Thyroid gland (tissue), 4 donors: ENCODE measurements around the gene MAP2K5.

Source experiments
- CTCF ChIP-seq, 6 experiments: fragments of 200-600 bp in 3 of 6; fragments of 450-650 bp in 3 of 6; sonication (generic) in 3 of 6; IDR thresholded peaks; one replicate each; pipeline ENCODE4 v1.5.1; 2016 to 2019; ENCODE audit warnings: antibody characterized with exemption in 6 of 6, mild to moderate bottlenecking in 2 of 6, inconsistent platforms in 1 of 6, moderate library complexity in 1 of 6
- POLR2A ChIP-seq, 2 donors: fragments of 450-650 bp; IDR thresholded peaks; one replicate each; pipeline ENCODE4 v1.6.1; 2017; ENCODE audit warnings: antibody characterized with exemption in 2 of 2, mild to moderate bottlenecking in 2 of 2, moderate library complexity in 1 of 2

DNA sequence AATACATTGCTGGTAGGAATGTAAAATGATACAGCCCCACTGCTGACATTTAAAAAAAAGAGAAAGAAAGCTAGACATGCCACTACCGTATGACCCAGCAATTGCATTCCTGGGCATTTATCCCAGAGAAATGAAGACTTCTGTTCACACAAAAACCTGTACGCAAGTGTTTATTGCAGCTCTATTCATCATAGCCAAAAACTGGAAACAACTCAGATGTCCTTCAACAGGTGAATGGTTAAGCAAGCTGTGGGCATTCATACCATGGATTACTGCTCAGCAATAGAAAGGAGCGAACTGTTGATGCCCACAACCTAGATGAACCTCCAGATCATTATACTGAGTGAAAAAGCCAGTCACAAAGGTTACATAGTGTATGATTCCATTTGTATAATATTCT is 132.5 kb downstream of the MAP2K5 start:
- TF ChIP-seq CTCF (IDR thresholded peaks at IDR 0.05) (no peak), POLR2A (IDR thresholded peaks at IDR 0.05) (no peak)
